Testis (tissue), 2 donors: ENCODE results near the gene LRIG1.

Experiments
- POLR2A ChIP-seq: fragments of 450-650 bp; IDR thresholded peaks from one replicate; pipeline ENCODE4 v1.6.1; 2017; ENCODE audit warnings: antibody characterized with exemption, mild to moderate bottlenecking, moderate library complexity
- TF ChIP-seq, protein P1 (sequence below), 3 experiments: fragments of 450-650 bp in 2 of 3; fragments of 200-600 bp in 1 of 3; sonication (generic) in 1 of 3; IDR thresholded peaks; one replicate each; pipeline ENCODE4 v1.5.1; 2016 to 2019; ENCODE audit warnings: antibody characterized with exemption in 3 of 3, mild to moderate bottlenecking in 2 of 3, moderate library complexity in 1 of 3

DNA sequence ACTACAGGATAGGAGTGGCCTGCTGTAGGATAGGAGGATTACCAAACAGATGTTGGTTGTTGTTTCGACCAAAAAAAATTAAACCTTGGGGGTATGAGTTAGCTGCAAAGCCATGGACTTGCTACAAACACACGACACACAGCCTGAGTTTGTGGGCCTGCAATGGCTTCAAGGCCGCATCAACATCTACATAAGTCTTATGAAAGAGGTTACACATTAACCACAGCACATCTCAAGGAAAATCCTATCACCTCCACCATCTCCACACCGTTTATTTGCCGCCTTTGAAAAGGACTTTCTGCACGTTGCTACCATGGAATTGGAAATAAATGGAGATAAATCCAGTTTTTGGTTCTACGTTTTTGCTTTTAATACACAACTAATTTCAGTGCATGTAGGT, 23.0 kb downstream of the LRIG1 start:
- TF ChIP-seq POLR2A: no peak
- TF ChIP-seq, protein P1, sequence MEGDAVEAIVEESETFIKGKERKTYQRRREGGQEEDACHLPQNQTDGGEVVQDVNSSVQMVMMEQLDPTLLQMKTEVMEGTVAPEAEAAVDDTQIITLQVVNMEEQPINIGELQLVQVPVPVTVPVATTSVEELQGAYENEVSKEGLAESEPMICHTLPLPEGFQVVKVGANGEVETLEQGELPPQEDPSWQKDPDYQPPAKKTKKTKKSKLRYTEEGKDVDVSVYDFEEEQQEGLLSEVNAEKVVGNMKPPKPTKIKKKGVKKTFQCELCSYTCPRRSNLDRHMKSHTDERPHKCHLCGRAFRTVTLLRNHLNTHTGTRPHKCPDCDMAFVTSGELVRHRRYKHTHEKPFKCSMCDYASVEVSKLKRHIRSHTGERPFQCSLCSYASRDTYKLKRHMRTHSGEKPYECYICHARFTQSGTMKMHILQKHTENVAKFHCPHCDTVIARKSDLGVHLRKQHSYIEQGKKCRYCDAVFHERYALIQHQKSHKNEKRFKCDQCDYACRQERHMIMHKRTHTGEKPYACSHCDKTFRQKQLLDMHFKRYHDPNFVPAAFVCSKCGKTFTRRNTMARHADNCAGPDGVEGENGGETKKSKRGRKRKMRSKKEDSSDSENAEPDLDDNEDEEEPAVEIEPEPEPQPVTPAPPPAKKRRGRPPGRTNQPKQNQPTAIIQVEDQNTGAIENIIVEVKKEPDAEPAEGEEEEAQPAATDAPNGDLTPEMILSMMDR (IDR thresholded peaks at IDR 0.05): no peak
